Adrenal gland (tissue), 5 donors: ENCODE measurements around the gene SLC24A3.

Experiments
- POLR2A ChIP-seq, 2 donors: fragments of 450-650 bp; IDR thresholded peaks; one replicate each; pipeline ENCODE4 v1.6.1; 2017; ENCODE audit warnings: antibody characterized with exemption in 2 of 2, mild to moderate bottlenecking in 2 of 2, moderate library complexity in 1 of 2
- TF ChIP-seq, protein P1 (sequence below), 6 experiments: fragments of 450-650 bp in 4 of 6; fragments of 200-600 bp in 2 of 6; sonication (generic) in 1 of 6; IDR thresholded peaks; 1 replicate in 5 of 6; 2 replicates in 1 of 6; pipeline versions ENCODE4 v1.5.1 to v1.8.0; 2016 to 2021; ENCODE audit warnings: antibody characterized with exemption in 6 of 6, mild to moderate bottlenecking in 2 of 6, moderate library complexity in 1 of 6
- donor health status: DM: no; HTN: no; CAD: no.

DNA sequence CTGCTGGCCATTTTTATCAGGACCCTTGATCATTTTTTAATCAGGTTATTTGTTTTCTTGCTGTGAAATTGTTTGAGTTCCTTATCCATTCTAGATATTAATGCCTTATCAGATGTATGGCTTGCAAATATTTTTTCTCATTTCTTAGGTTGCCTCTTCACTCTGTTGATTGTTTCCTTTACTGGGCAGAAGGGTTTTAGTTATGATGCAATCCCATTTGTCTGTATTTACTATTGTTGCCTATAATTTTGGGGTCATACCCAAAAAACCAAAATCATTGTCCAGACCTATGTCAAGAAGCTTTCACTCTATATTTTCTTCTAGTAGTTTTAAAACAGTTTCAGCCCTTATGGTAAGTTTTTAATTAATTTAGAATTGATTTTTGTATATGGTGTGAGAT, 172.5 kb downstream of the SLC24A3 start:
- TF ChIP-seq, protein P1, sequence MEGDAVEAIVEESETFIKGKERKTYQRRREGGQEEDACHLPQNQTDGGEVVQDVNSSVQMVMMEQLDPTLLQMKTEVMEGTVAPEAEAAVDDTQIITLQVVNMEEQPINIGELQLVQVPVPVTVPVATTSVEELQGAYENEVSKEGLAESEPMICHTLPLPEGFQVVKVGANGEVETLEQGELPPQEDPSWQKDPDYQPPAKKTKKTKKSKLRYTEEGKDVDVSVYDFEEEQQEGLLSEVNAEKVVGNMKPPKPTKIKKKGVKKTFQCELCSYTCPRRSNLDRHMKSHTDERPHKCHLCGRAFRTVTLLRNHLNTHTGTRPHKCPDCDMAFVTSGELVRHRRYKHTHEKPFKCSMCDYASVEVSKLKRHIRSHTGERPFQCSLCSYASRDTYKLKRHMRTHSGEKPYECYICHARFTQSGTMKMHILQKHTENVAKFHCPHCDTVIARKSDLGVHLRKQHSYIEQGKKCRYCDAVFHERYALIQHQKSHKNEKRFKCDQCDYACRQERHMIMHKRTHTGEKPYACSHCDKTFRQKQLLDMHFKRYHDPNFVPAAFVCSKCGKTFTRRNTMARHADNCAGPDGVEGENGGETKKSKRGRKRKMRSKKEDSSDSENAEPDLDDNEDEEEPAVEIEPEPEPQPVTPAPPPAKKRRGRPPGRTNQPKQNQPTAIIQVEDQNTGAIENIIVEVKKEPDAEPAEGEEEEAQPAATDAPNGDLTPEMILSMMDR (IDR thresholded peaks at IDR 0.05): no peak
- no peak for TF ChIP-seq POLR2A (IDR thresholded peaks at IDR 0.05)
